ENCODE results near the gene OR51B2. TPM values are rescaled to one million over a fixed set of nuclear protein-coding genes. Genes with fewer than 3 reads are reported as not detected.

Gene OR51B2
- total RNA-seq = not detected in 2 replicates

GRCh38 chr11:5324197-5324596 lies at the start of gene OR51B2:
Gene OR51B2 (minus strand): TSS chr11:5324297. CDS start chr11:5324297, 0 bp downstream.

GRCh38 chr11:5351208-5351607 lies 27.1 kb upstream of the OR51B2 start, which contains the start of gene OR51B6:
Gene OR51B6 (plus strand): TSS chr11:5351508. CDS start chr11:5351508, 0 bp downstream.

GRCh38 chr11:5343474-5344335 lies 19.6 kb upstream of the OR51B2 start, which contains the start of gene OR51B5:
Gene OR51B5 (minus strand): TSS chr11:5343524. CDS start chr11:5343524, 0 bp downstream.

GRCh38 chr11:5301846-5302245 lies 22.3 kb downstream of the OR51B2 start, which contains the start of gene OR51B4:
Gene OR51B4 (minus strand): TSS chr11:5301946. CDS start chr11:5301946, 0 bp downstream.

Other genes with a start within 250 kb of the OR51B2 start
- gene OR52A5, start 185.9 kb downstream of the OR51B2 start, total RNA-seq = not detected in 2 replicates
- gene OR52A1, start 169.5 kb downstream of the OR51B2 start, total RNA-seq = not detected in 2 replicates
- gene OR51V1, start 123.6 kb downstream of the OR51B2 start, total RNA-seq = not detected in 2 replicates
- not detected in 2 replicates for gene HBB, start 97.2 kb downstream of the OR51B2 start, total RNA-seq
- not detected in 2 replicates for gene HBD, start 89.8 kb downstream of the OR51B2 start, total RNA-seq
- not detected in 2 replicates for gene HBG1, start 74.4 kb downstream of the OR51B2 start, total RNA-seq
- gene HBG2, start 69.5 kb downstream of the OR51B2 start, total RNA-seq = not detected in 2 replicates
- not detected in 2 replicates for gene HBE1, start 54.4 kb downstream of the OR51B2 start, total RNA-seq
- not detected in 2 replicates for gene OR51B4, start 22.4 kb downstream of the OR51B2 start, total RNA-seq
- gene OR51B5, start 19.2 kb upstream of the OR51B2 start, total RNA-seq = not detected in 2 replicates
- gene OR51B6, start 27.2 kb upstream of the OR51B2 start, total RNA-seq = not detected in 2 replicates
- gene OR51M1, start 59.5 kb upstream of the OR51B2 start, total RNA-seq = not detected in 2 replicates
- gene OR51Q1, start 97.8 kb upstream of the OR51B2 start, total RNA-seq = not detected in 2 replicates
- not detected in 2 replicates for gene OR51I1, start 117.2 kb upstream of the OR51B2 start, total RNA-seq
- not detected in 2 replicates for gene OR51I2, start 125.0 kb upstream of the OR51B2 start, total RNA-seq
- not detected in 2 replicates for gene OR52D1, start 164.4 kb upstream of the OR51B2 start, total RNA-seq
- gene UBQLN3, start 185.7 kb upstream of the OR51B2 start, total RNA-seq = not detected in 2 replicates
- gene UBQLNL, start 192.4 kb upstream of the OR51B2 start, total RNA-seq = 0.25 TPM in 1 of 2 replicates, not detected in the other
- gene OR52H1, start 224.2 kb upstream of the OR51B2 start, total RNA-seq = not detected in 2 replicates